Heart left ventricle (tissue), 13 donors: Measurements from ENCODE around the gene MPRIP.

Experiments used
- POLR2A ChIP-seq, 2 donors: fragments of 450-650 bp; IDR thresholded peaks; one replicate each; pipeline ENCODE4 v1.6.1; 2017; ENCODE audit warnings: antibody characterized with exemption in 2 of 2, mild to moderate bottlenecking in 2 of 2, moderate library complexity in 2 of 2
- TF ChIP-seq, protein P1 (sequence below), 12 donors: fragments of 200-600 bp; sonication (generic) in 4 of 12; IDR thresholded peaks; one replicate each; pipeline versions ENCODE4 v1.5.0 to v1.8.0; 2018 to 2022; ENCODE audit warnings: antibody characterized with exemption in 12 of 12, mild to moderate bottlenecking in 5 of 12
- donor health status: ischemic (EF 13 %, LVEDD 7.1; RV severe dilation, severe dysfunction).
- donor health status: DM: no; HTN: yes; CAD: no.
- donor health status: DM: no; HTN: no; CAD: no.
- donor health status: ischemic (EF 25% LVEDD 6.9; RV normal size, moderate dysfunction).
- donor health status: ischemic (EF 25% LVEDD 5.7; RV mildly dilated, moderate dysfunction).
- donor health status: ischemic (EF 35%, LVEDD 5.7; RV mildly dilated, moderate dysfunction).
- donor health status: nonischemic (EF 11% LVEDD 7.7; RV severe dilation, severe dysfunction).
- donor health status: DM: yes; HTN: yes; CAD: no.
- donor health status: PGD.
- donor health status: ischemic (EF 29% LVEDD 5.4; RV normal size, mild dysfunction).
- donor health status: nonischemic (EF 23%, LVEDD 6.1; RV moderate dilation, normal function).

DNA sequence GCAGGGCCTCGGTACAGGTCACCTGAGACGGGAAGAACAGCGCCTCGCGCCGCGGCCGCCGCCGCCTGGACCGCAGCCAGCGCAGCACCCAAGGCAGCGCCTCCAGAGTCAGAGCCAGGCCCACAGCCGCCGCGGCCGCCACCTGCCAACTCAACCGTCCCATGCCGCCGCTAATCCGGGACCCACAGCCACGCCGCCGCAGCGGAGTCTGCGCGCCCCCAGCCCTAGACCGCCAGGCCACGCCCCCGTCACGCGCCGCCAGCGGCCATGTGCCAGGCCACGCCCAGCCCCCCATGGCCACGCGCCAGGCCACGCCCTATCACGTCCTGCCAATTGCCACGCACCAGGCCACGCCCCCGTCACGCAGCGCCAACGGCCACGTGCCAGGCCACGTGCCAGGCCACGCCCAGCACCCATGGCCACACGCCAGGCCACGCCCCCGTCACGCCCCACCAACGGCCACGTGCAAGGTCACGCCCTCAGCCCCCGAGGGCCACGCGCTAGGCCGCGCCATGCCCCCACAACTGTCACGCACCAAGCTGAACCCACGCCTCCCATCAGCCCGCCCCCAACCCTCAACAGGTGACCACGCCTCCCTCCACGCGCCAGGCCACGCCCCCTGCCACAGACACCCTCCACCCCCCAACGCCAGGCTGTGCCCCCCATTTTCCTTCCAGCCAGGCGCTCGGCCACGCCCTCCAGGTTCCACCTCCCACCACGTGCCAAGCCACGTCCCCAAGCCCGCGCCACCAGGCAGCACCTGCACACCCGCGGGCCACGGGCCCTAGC lies 164.1 kb downstream of the MPRIP start, which contains the start of gene PLD6:
- TF ChIP-seq, protein P1, sequence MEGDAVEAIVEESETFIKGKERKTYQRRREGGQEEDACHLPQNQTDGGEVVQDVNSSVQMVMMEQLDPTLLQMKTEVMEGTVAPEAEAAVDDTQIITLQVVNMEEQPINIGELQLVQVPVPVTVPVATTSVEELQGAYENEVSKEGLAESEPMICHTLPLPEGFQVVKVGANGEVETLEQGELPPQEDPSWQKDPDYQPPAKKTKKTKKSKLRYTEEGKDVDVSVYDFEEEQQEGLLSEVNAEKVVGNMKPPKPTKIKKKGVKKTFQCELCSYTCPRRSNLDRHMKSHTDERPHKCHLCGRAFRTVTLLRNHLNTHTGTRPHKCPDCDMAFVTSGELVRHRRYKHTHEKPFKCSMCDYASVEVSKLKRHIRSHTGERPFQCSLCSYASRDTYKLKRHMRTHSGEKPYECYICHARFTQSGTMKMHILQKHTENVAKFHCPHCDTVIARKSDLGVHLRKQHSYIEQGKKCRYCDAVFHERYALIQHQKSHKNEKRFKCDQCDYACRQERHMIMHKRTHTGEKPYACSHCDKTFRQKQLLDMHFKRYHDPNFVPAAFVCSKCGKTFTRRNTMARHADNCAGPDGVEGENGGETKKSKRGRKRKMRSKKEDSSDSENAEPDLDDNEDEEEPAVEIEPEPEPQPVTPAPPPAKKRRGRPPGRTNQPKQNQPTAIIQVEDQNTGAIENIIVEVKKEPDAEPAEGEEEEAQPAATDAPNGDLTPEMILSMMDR (IDR thresholded peaks at IDR 0.05), result peak in 2 of 12 donors; percentile 0 to 13
- no peak for TF ChIP-seq POLR2A (IDR thresholded peaks at IDR 0.05)
